Liver (tissue), 4 donors: Measurements from ENCODE around the gene ERP27. TPM values are rescaled to one million over a fixed set of nuclear protein-coding genes. Genes with fewer than 3 reads are reported as not detected.

Experiments
- polyA plus RNA-seq, 2 donors: library from polyadenylated mRNA; stranded (reverse) in 1 of 2; unstranded in 1 of 2; fragments of 200-250 nt in 1 of 2; fragments of >200 nt in 1 of 2; fragmentation: Nextera tagmentation in 1 of 2; extraction: Ambion mirVana in 1 of 2; gene quantifications; one replicate each; pipeline versions ENCODE4 v1.2.1 to v1.2.3, GENCODE V29; 2013 to 2015
- total RNA-seq, 2 donors: library from RNA; depleted of rRNA; stranded (reverse); fragments of >200 nt; gene quantifications; one replicate each; pipeline ENCODE4 v1.2.3, GENCODE V29; 2014
- donor health status: healthy.
- donor health status: healthy.
- donor health status: healthy.

Gene ERP27
- total and polyA plus RNA-seq, 4 donors: 0.14 to 5.8 (median 0.51) TPM

Other genes with a start within 250 kb of the ERP27 start
- gene GUCY2C, start 241.9 kb downstream of the ERP27 start, total RNA-seq: under 1 TPM in 1 of 2 donors, not detected in 1; 0.05 TPM
- gene GUCY2C, start 241.9 kb downstream of the ERP27 start, polyA plus RNA-seq: under 1 TPM in 1 of 2 donors, not detected in 1; 0.01 TPM
- 10 to 100 TPM; 10.9 to 13.6 TPM for gene WBP11, start 135.1 kb downstream of the ERP27 start, total RNA-seq
- 10 to 100 TPM in 1 of 2 donors, 1 to 10 TPM in 1; 9.9 to 16.6 TPM for gene WBP11, start 135.1 kb downstream of the ERP27 start, polyA plus RNA-seq
- 1 to 10 TPM in 1 of 2 donors, under 1 TPM in 1; 0.50 to 1.5 TPM for gene C12orf60, start 134.9 kb downstream of the ERP27 start, total RNA-seq
- gene C12orf60, start 134.9 kb downstream of the ERP27 start, polyA plus RNA-seq: 1 to 10 TPM in 1 of 2 donors, under 1 TPM in 1; 0.53 to 1.9 TPM
- gene SMCO3, start 124.4 kb downstream of the ERP27 start, total RNA-seq: under 1 TPM; 0.59 to 0.93 TPM
- under 1 TPM; 0.17 to 0.54 TPM for gene SMCO3, start 124.4 kb downstream of the ERP27 start, polyA plus RNA-seq
- gene ART4, start 95.0 kb downstream of the ERP27 start, total RNA-seq: 10 to 100 TPM; 28.3 to 40.7 TPM
- gene ART4, start 95.0 kb downstream of the ERP27 start, polyA plus RNA-seq: 10 to 100 TPM; 10.5 to 16.1 TPM
- gene MGP, start 52.7 kb downstream of the ERP27 start, total RNA-seq: 1 to 10 TPM in 1 of 2 donors, under 1 TPM in 1; 0.98 to 6.1 TPM
- 10 to 100 TPM; 16.0 to 20.7 TPM for gene MGP, start 52.7 kb downstream of the ERP27 start, polyA plus RNA-seq
- gene ARHGDIB, start 23.1 kb upstream of the ERP27 start, total RNA-seq: 10 to 100 TPM; 37.6 to 66.9 TPM
- 10 to 100 TPM; 36.3 to 57.4 TPM for gene ARHGDIB, start 23.1 kb upstream of the ERP27 start, polyA plus RNA-seq
- gene PDE6H, start 34.5 kb upstream of the ERP27 start, total RNA-seq: not detected
- gene PDE6H, start 34.5 kb upstream of the ERP27 start, polyA plus RNA-seq: not detected